ENCODE results near the gene CRYGA. TPM values are rescaled to one million over a fixed set of nuclear protein-coding genes. Genes with fewer than 3 reads are reported as not detected.

CRYGA gene
- total RNA-seq, 1 donor from 2014 or later = not detected

GRCh38 chr2:208179028-208179609, 15.7 kb upstream of the CRYGA start:
- Mint-ChIP-seq H3K4me1 (ENCODE audit: unreplicated experiment) (peaks cover 6% of the 10 kb centered on the region), H3K36me3 (ENCODE audit: low read depth, unreplicated experiment) (no peaks in the 10 kb centered on the region)
- DNase-seq (ENCODE audit: low spot score) = no peak

GRCh38 chr2:208175840-208176153, 12.4 kb upstream of the CRYGA start:
- TF ChIP-seq, protein P1, sequence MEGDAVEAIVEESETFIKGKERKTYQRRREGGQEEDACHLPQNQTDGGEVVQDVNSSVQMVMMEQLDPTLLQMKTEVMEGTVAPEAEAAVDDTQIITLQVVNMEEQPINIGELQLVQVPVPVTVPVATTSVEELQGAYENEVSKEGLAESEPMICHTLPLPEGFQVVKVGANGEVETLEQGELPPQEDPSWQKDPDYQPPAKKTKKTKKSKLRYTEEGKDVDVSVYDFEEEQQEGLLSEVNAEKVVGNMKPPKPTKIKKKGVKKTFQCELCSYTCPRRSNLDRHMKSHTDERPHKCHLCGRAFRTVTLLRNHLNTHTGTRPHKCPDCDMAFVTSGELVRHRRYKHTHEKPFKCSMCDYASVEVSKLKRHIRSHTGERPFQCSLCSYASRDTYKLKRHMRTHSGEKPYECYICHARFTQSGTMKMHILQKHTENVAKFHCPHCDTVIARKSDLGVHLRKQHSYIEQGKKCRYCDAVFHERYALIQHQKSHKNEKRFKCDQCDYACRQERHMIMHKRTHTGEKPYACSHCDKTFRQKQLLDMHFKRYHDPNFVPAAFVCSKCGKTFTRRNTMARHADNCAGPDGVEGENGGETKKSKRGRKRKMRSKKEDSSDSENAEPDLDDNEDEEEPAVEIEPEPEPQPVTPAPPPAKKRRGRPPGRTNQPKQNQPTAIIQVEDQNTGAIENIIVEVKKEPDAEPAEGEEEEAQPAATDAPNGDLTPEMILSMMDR (IDR thresholded peaks at IDR 0.05; ENCODE audit: unreplicated experiment) = no peak
- Mint-ChIP-seq H3K4me3 (ENCODE audit: unreplicated experiment) (no peak overlapping the region), H3K27ac (ENCODE audit: unreplicated experiment) (no peak overlapping the region), H3K36me3 (ENCODE audit: low read depth, unreplicated experiment) (no peaks in the 10 kb centered on the region), H3K4me1 (ENCODE audit: unreplicated experiment) (peaks cover 2% of the 10 kb centered on the region), H3K9me3 (ENCODE audit: unreplicated experiment) (no peaks in the 10 kb centered on the region), H3K27me3 (ENCODE audit: unreplicated experiment) (peaks cover 3% of the 10 kb centered on the region)
- DNase-seq (ENCODE audit: low spot score) = no peak

More at GRCh38 chr2:208179028-208179609, 15.7 kb upstream of the CRYGA start:
- H3K27ac Mint-ChIP-seq (ENCODE audit: unreplicated experiment) = no peak overlapping the region
- peaks cover 1% of the 10 kb centered on the region for H3K27me3 Mint-ChIP-seq (ENCODE audit: unreplicated experiment)
- TF ChIP-seq, protein P1 (IDR thresholded peaks at IDR 0.05; ENCODE audit: unreplicated experiment) = no peak
- H3K9me3 Mint-ChIP-seq (ENCODE audit: unreplicated experiment) = no peaks in the 10 kb centered on the region
- H3K4me3 Mint-ChIP-seq (ENCODE audit: unreplicated experiment) = no peak overlapping the region

DNA sequence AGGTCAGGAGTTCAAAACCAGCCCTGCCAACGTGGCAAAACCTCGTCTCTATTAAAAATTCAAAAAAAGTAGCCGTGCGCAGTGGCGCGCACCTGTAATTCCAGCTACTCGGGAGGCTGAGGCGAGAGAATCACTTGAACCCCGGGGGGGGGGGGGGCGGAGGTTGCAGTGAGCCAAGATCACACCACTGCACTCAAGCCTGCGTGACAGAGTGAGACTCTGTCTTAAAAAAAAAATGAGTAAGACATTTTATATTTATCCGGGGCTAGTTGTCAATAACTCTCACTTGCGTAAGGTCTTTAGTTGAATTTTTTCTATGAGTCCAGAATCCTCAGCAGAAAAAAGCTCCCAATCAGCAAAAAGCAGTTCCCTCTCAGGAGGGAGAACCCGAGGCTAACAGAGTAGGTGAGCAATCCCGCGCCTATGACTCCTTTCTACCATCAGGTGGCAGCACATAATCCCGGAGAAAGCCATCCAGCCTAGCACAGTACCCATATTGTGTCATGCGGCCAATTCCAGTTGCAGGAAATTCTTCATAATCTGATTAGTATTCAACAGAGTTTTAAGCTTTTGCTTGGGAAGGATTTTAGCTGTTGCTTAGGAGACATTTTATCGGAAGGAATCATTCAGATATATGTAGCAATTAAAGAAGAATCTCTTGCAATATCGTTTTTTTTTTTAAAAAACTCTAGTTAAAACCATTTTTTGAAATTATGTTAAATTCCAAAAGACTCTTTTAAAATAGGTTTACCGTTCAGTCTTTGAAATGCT, 11.9 kb upstream of the CRYGA start:
- Mint-ChIP-seq H3K4me3 (ENCODE audit: unreplicated experiment) (no peak overlapping the region), H3K27ac (ENCODE audit: unreplicated experiment) (no peak overlapping the region), H3K36me3 (ENCODE audit: low read depth, unreplicated experiment) (no peaks in the 10 kb centered on the region), H3K27me3 (ENCODE audit: unreplicated experiment) (peaks cover 3% of the 10 kb centered on the region), H3K9me3 (ENCODE audit: unreplicated experiment) (no peaks in the 10 kb centered on the region), H3K4me1 (ENCODE audit: unreplicated experiment) (peaks cover 2% of the 10 kb centered on the region)
- DNase-seq (ENCODE audit: low spot score) = peak; percentile 71
- TF ChIP-seq, protein P1 (IDR thresholded peaks at IDR 0.05; ENCODE audit: unreplicated experiment) = peak; percentile 75

DNA sequence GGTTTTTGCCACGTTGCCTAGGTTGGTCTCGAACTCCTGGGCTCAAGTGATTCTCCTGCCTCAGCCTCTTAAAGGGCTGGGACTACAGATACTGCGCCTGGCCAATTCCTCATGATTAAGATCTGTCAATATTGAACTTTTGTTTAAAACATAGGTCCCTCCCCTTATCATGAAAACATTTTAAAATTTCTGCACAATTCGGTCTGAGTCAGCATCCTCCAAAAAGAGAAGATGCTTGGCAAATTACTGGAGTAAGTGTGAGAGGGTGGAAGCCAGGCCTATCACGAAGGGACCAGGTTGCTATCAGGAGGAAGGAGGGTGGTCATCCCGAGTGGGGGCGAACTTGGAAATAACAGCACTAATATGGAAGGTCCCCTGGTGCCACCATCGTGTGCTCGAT, 10.8 kb upstream of the CRYGA start:
- Mint-ChIP-seq H3K36me3 (ENCODE audit: low read depth, unreplicated experiment) (no peaks in the 10 kb centered on the region), H3K9me3 (ENCODE audit: unreplicated experiment) (no peaks in the 10 kb centered on the region), H3K27ac (ENCODE audit: unreplicated experiment) (no peak overlapping the region), H3K4me3 (ENCODE audit: unreplicated experiment) (no peak overlapping the region), H3K4me1 (ENCODE audit: unreplicated experiment) (peaks cover 2% of the 10 kb centered on the region), H3K27me3 (ENCODE audit: unreplicated experiment) (peaks cover 3% of the 10 kb centered on the region)
- TF ChIP-seq, protein P1 (IDR thresholded peaks at IDR 0.05; ENCODE audit: unreplicated experiment) = no peak
- no peak for DNase-seq (ENCODE audit: low spot score)

DNA sequence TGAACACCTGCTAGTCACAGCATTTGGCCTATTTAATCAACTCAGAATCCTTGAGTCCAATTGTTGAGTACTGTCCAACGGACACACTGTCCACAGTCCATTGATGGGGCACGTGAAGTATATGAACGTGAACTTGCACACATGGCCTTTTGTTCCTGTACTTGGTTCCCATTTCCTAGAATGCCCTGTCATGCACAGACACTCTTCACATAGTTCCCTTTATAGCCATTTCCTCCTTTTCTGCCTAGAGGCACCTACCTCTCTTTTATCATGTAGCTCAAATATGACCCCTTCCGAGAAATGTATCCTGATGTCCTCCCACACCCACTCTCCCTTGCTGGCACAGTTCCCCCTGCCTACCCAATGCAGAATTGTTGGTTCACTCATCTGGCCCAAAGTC, 8.7 kb upstream of the CRYGA start:
- TF ChIP-seq, protein P1 (IDR thresholded peaks at IDR 0.05; ENCODE audit: unreplicated experiment) = no peak
- Mint-ChIP-seq H3K27ac (ENCODE audit: unreplicated experiment) (no peak overlapping the region), H3K27me3 (ENCODE audit: unreplicated experiment) (peaks cover 3% of the 10 kb centered on the region), H3K36me3 (ENCODE audit: low read depth, unreplicated experiment) (no peaks in the 10 kb centered on the region), H3K9me3 (ENCODE audit: unreplicated experiment) (no peaks in the 10 kb centered on the region), H3K4me3 (ENCODE audit: unreplicated experiment) (no peak overlapping the region), H3K4me1 (ENCODE audit: unreplicated experiment) (peaks cover 2% of the 10 kb centered on the region)
- no peak for DNase-seq (ENCODE audit: low spot score)
